ENCODE measurements around the gene RINT1. TPM values are rescaled to one million over a fixed set of nuclear protein-coding genes. Genes with fewer than 3 reads are reported as not detected.

RINT1 gene
- total and polyA plus RNA-seq, 2 of the 13 experiments (the other 11 are each of a cell fraction or from before 2014, with no cell fraction given), result 14.7 to 19.3 TPM

GRCh38 chr7:105590793-105591192 is 58.8 kb downstream of the RINT1 start:
- Histone ChIP-seq H3K27ac (ENCODE audit: extremely low read length, insufficient read depth, low read length) (no peak overlapping the region), H3K4me3 (replicated peaks in 1 of 3; ENCODE audit: insufficient read depth in 1 of 3, low read depth in 2 of 3, low read length in 3 of 3) (no peak overlapping the region), H3K36me3 (replicated peaks in 1 of 2; ENCODE audit: control insufficient read depth in 1 of 2, insufficient read depth in 2 of 2, low read length in 2 of 2) (no peaks in the 10 kb centered on the region), H3K9ac (ENCODE audit: insufficient read depth, low read depth, low read length) (no peak overlapping the region), H3K9me3 (ENCODE audit: low read length) (no peaks in the 10 kb centered on the region), H3K4me2 (ENCODE audit: low read depth, low read length) (no peak overlapping the region), H3K27me3 (ENCODE audit: control insufficient read depth in 1 of 2, insufficient read depth in 2 of 2, low read length in 2 of 2) (no peaks in the 10 kb centered on the region; a peak in 1 of 5 replicates), H4K20me1 (ENCODE audit: insufficient read depth, low read length) (no peaks in the 10 kb centered on the region), H2AFZ (ENCODE audit: low read length) (no peak overlapping the region), H3K79me2 (ENCODE audit: insufficient read depth, low read length) (no peaks in the 10 kb centered on the region), H3K4me1 (ENCODE audit: insufficient read depth, low read length) (peaks cover 9% of the 10 kb centered on the region)
- DNase-seq (ENCODE audit: low spot score), result no peak
- no peak for ATAC-seq
- ChIA-PET POLR2A (no interaction called here), CTCF (ENCODE audit: low intra/inter-chr PET ratio, low total read pairs) (no interaction called here)
- 23% methylated on average over 4 of the region's 5 CpGs for WGBS (ENCODE audit: low lambda C conversion rate)
- intact Hi-C loops (cut with micrococcal nuclease; ENCODE audit: unreplicated experiment) (no loop called here), in situ Hi-C loops (cut with HindIII; ENCODE audit: extremely low pct_ligation_motif_present, low pct_unique_long_range_greater_than_20kb) (no loop called here)
- TF ChIP-seq ZNF674 (CRISPR knock-in tag; IDR thresholded peaks at IDR 0.05; ENCODE audit: low read depth) (no peak), ZNF121 (CRISPR knock-in tag; IDR thresholded peaks at IDR 0.05) (0 out of 2 replicates have a peak, but pooled peaks have one; percentile 11)
- no TSS peak for BruUV-seq (replicated peaks)
- no peak for FAIRE-seq

DNA sequence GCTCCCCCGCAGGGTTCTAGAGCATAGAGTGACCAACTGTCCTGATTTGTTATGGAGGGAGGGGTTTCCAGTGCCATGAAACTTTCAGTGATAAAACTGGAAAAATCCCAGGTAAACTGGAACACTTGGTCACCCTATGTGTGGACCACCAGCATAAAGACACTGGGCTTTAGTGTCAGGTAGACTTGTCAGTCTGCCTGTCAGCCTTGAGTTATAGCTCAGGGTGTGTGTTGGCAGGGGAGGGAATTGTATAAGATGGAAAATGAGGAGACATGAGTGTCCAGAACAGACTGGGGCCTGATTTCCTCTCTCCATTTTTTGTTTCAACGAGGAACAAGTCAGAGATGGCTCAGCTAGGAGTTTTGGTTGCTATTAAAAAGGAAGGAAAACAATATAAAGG is 59.5 kb downstream of the RINT1 start:
- no peaks in the 10 kb centered on the region for H3K36me3 ChIP-seq (replicated peaks in 1 of 2; ENCODE audit: control insufficient read depth in 1 of 2, insufficient read depth in 2 of 2, low read length in 2 of 2)
- no peaks in the 10 kb centered on the region for H4K20me1 ChIP-seq (ENCODE audit: insufficient read depth, low read length)
- DNase-seq (ENCODE audit: low spot score) (no peak), ATAC-seq (no peak), FAIRE-seq (no peak)
- no TSS peak for BruUV-seq (replicated peaks)
- no peak overlapping the region for H2AFZ ChIP-seq (ENCODE audit: low read length)
- H3K4me3 ChIP-seq (replicated peaks in 1 of 3; ENCODE audit: insufficient read depth in 1 of 3, low read depth in 2 of 3, low read length in 3 of 3), result no peak overlapping the region
- H3K27me3 ChIP-seq (ENCODE audit: control insufficient read depth in 1 of 2, insufficient read depth in 2 of 2, low read length in 2 of 2), result no peaks in the 10 kb centered on the region; a peak in 1 of 5 replicates
- H3K4me2 ChIP-seq (ENCODE audit: low read depth, low read length), result no peak overlapping the region
- intact Hi-C loops (cut with micrococcal nuclease; ENCODE audit: unreplicated experiment) (no loop called here), in situ Hi-C loops (cut with HindIII; ENCODE audit: extremely low pct_ligation_motif_present, low pct_unique_long_range_greater_than_20kb) (no loop called here)
- ChIA-PET POLR2A (no interaction called here), CTCF (ENCODE audit: low intra/inter-chr PET ratio, low total read pairs) (no interaction called here)
- WGBS (ENCODE audit: low lambda C conversion rate), result 47% methylated on average over 2 of the region's 2 CpGs
- H3K4me1 ChIP-seq (ENCODE audit: insufficient read depth, low read length), result peaks cover 9% of the 10 kb centered on the region
- H3K9me3 ChIP-seq (ENCODE audit: low read length), result no peaks in the 10 kb centered on the region
- no peak overlapping the region for H3K9ac ChIP-seq (ENCODE audit: insufficient read depth, low read depth, low read length)
- H3K27ac ChIP-seq (ENCODE audit: extremely low read length, insufficient read depth, low read length), result no peak overlapping the region
- H3K79me2 ChIP-seq (ENCODE audit: insufficient read depth, low read length), result no peaks in the 10 kb centered on the region
- TF ChIP-seq, protein P1, sequence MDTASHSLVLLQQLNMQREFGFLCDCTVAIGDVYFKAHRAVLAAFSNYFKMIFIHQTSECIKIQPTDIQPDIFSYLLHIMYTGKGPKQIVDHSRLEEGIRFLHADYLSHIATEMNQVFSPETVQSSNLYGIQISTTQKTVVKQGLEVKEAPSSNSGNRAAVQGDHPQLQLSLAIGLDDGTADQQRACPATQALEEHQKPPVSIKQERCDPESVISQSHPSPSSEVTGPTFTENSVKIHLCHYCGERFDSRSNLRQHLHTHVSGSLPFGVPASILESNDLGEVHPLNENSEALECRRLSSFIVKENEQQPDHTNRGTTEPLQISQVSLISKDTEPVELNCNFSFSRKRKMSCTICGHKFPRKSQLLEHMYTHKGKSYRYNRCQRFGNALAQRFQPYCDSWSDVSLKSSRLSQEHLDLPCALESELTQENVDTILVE (CRISPR knock-in tag; IDR thresholded peaks at IDR 0.05), result no peak
- TF ChIP-seq PPARG (CRISPR knock-in tag; conservative IDR thresholded peaks at IDR 0.05) (no peak), ZNF225 (CRISPR knock-in tag; IDR thresholded peaks at IDR 0.05) (no peak), NR1H2 (CRISPR knock-in tag; IDR thresholded peaks at IDR 0.05; ENCODE audit: borderline replicate concordance, low read depth) (no peak), FOXA3 (CRISPR knock-in tag; IDR thresholded peaks at IDR 0.05) (no peak), ZNF367 (CRISPR knock-in tag; IDR thresholded peaks at IDR 0.05; ENCODE audit: borderline replicate concordance) (no peak), ZNF841 (CRISPR knock-in tag; IDR thresholded peaks at IDR 0.05; ENCODE audit: borderline replicate concordance) (no peak), ZNF326 (CRISPR knock-in tag; IDR thresholded peaks at IDR 0.05; ENCODE audit: borderline replicate concordance) (no peak), NFRKB (IDR thresholded peaks at IDR 0.05) (no peak), ZMYM4 (CRISPR knock-in tag; IDR thresholded peaks at IDR 0.05) (no peak), CBFB (CRISPR knock-in tag; IDR thresholded peaks at IDR 0.05) (no peak), NFIB (CRISPR knock-in tag; IDR thresholded peaks at IDR 0.05; ENCODE audit: borderline replicate concordance) (no peak), ZNF264 (CRISPR knock-in tag; IDR thresholded peaks at IDR 0.05) (no peak), ZNF777 (CRISPR knock-in tag; IDR thresholded peaks at IDR 0.05) (no peak), MLLT10 (CRISPR knock-in tag; IDR thresholded peaks at IDR 0.05) (no peak), BORCS8-MEF2B (CRISPR knock-in tag; IDR thresholded peaks at IDR 0.05) (no peak)
- TF ChIP-seq, protein P2, sequence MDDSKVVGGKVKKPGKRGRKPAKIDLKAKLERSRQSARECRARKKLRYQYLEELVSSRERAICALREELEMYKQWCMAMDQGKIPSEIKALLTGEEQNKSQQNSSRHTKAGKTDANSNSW (CRISPR knock-in tag; IDR thresholded peaks at IDR 0.05; ENCODE audit: borderline replicate concordance), result no peak
- TF ChIP-seq, protein P3, sequence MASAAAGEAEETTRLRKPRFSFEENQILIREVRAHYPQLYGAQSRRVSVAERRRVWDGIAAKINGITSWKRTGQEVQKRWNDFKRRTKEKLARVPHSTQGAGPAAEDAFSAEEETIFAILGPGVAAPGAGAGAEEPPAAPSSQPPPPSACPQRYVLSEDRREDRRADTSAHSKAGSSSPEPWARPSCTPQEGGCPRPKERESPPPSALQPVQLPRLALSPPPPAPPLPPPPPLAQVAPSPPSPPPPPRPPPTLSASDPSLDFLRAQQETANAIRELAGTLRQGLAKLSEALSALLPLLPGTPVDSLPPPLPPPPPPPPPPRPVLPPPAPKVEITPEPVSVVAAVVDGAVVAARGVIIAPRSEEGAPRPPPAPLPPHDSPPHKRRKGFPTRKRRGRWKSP (CRISPR knock-in tag; IDR thresholded peaks at IDR 0.05), result no peak
